ENCODE results near the gene TAF1D.

GRCh38 chr11:93766504-93766903 lies 25.2 kb upstream of the TAF1D start:
- TF ChIP-seq CTCF (IDR thresholded peaks at IDR 0.05) (no peak), POLR2A (IDR thresholded peaks at IDR 0.05) (no peak)
